OCI-LY7 (cell line): ENCODE results near the gene INSL3. TPM values are rescaled to one million over a fixed set of nuclear protein-coding genes. Genes with fewer than 3 reads are reported as not detected.

Experiments
- BruUV-seq: library from RNA; stranded (reverse); fragments of 400-500 nt; replicated peaks from 2 replicates; lab custom pipeline; 2021; lab: Mats Ljungman, UMichigan
- CTCF ChIA-PET: fragments of 300-600 bp; sonication (Branson Sonifier 250); formaldehyde crosslinking; loops from one replicate; lab custom pipeline; 2022; ENCODE audit warnings: antibody characterized with exemption; ENCODE audit not compliant: unreplicated experiment; lab: Charles Lee
- POLR2A ChIA-PET: fragments of 300-600 bp; sonication (Branson Sonifier 250); formaldehyde crosslinking; loops from one replicate; lab custom pipeline; 2022; ENCODE audit warnings: antibody characterized with exemption; lab: Charles Lee
- DNase-seq: peaks from one replicate; pipeline ENCODE4 v3.0.0-alpha.2; 2015; ENCODE audit warnings: low spot score
- H2AFZ ChIP-seq: fragments of 200-600 bp; sonication (generic), shearing (Covaris generic); 2 replicates; pipeline ENCODE4 v1.6.1; 2014; ENCODE audit warnings: mild to moderate bottlenecking, antibody characterized with exemption, low read length, moderate library complexity
- H3K27ac ChIP-seq: fragments of 200-600 bp; sonication (generic); 2 replicates; pipeline ENCODE4 v1.5.1; 2014; ENCODE audit warnings: mixed run types, low read depth, mild to moderate bottlenecking, moderate library complexity, low read length, inconsistent platforms; ENCODE audit not compliant: poor library complexity, severe bottlenecking
- H3K36me3 ChIP-seq: fragments of 200-600 bp; sonication (generic); 2 replicates; pipeline ENCODE4 v1.6.1; 2014; ENCODE audit warnings: mild to moderate bottlenecking, antibody characterized with exemption, low read length, moderate library complexity, mixed read lengths; ENCODE audit not compliant: insufficient read depth
- H3K4me1 ChIP-seq: fragments of 200-600 bp; sonication (generic); 2 replicates; pipeline ENCODE4 v1.5.1; 2014; ENCODE audit warnings: mild to moderate bottlenecking, low read length; ENCODE audit not compliant: insufficient read depth, poor library complexity, severe bottlenecking
- H3K4me2 ChIP-seq: fragments of 200-600 bp; sonication (generic); 2 replicates; pipeline ENCODE4 v1.6.1; 2014; ENCODE audit warnings: mild to moderate bottlenecking, low read length
- H3K4me3 ChIP-seq: fragments of 200-600 bp; sonication (generic); 2 replicates; pipeline ENCODE4 v1.5.1; 2014; ENCODE audit warnings: mild to moderate bottlenecking, low read depth, low read length; ENCODE audit not compliant: poor library complexity, severe bottlenecking
- H3K79me2 ChIP-seq: fragments of 200-600 bp; sonication (generic); 2 replicates; pipeline ENCODE4 v1.6.1; 2016; ENCODE audit warnings: low read depth, mild to moderate bottlenecking, low read length, moderate library complexity, mixed read lengths; ENCODE audit not compliant: insufficient read depth
- H3K9me2 ChIP-seq: fragments of 200-600 bp; sonication (generic); 2 replicates; pipeline ENCODE4 v1.6.1; 2016; ENCODE audit warnings: mild to moderate bottlenecking, low read length, mixed read lengths; ENCODE audit not compliant: insufficient read depth
- H3K9me3 ChIP-seq: fragments of 200-600 bp; sonication (generic); 2 replicates; pipeline ENCODE4 v1.6.1; 2014; ENCODE audit warnings: mild to moderate bottlenecking, mixed run types, low read length, mixed read lengths
- H4K20me1 ChIP-seq: fragments of 200-600 bp; sonication (generic); 2 replicates; pipeline ENCODE4 v1.6.1; 2014; ENCODE audit warnings: mild to moderate bottlenecking, antibody characterized with exemption, low read length, moderate library complexity, mixed read lengths; ENCODE audit not compliant: insufficient read depth
- EZH2phosphoT487 ChIP-seq: fragments of 200-600 bp; sonication (generic); IDR thresholded peaks from 2 replicates; pipeline ENCODE4 v1.6.1; 2018; ENCODE audit warnings: low read depth, borderline replicate concordance, mild to moderate bottlenecking, mixed run types, antibody characterized with exemption, low read length, moderate library complexity, mixed read lengths
- intact Hi-C: fragments of 100-400 bp; cut with micrococcal nuclease; formaldehyde crosslinking; loops from one replicate; pipeline ENCODE4 v1.10.0; 2022; ENCODE audit not compliant: unreplicated experiment
- total RNA-seq, 2 experiments: library from RNA; depleted of rRNA in 1 of 2; stranded (reverse); fragments of >200 nt in 1 of 2; shearing (Covaris generic) in 1 of 2; gene quantifications; 2 replicates each; pipeline ENCODE4 v1.2.3, GENCODE V29; 2014 to 2022
- TF ChIP-seq, protein P1 (sequence below): fragments of 200-600 bp; sonication (generic); conservative IDR thresholded peaks from 2 replicates; pipeline ENCODE4 v1.5.1; 2014; ENCODE audit warnings: mild to moderate bottlenecking, antibody characterized with exemption, low read length, moderate library complexity, mixed read lengths

Gene INSL3
- total RNA-seq, 2 experiments from 2014 or later = 0.25 to 0.38 TPM

GRCh38 chr19:17837972-17838371, 16.7 kb upstream of the INSL3 start:
- POLR2A ChIA-PET = no interaction called here
- H3K27ac ChIP-seq = no peak overlapping the region
- no TSS peak for BruUV-seq

DNA sequence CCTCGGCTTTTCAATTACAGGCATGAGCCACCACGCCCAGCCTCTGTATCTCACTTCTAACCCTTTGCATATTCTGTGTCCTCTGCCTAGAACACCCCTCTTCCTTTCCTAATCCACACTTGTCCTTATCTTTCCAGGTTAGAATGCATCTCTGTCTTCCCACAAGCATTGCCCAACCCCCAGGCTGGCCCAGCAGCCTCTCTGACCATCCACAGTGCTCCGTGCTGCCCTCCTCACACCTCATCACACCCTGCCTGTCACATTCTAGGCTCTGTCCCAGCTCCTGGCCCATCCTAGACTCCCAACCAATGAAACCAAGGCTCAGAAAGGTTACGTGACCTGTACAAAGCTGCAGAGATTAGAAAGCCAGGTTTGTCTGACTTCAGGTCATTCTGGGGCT, 15.2 kb upstream of the INSL3 start:
- ChIA-PET CTCF (no interaction called here), POLR2A (no interaction called here)
- no peaks in the 10 kb centered on the region for H3K9me2 ChIP-seq
- H3K4me1 ChIP-seq = no peaks in the 10 kb centered on the region
- H4K20me1 ChIP-seq = no peaks in the 10 kb centered on the region
- H3K9me3 ChIP-seq = no peaks in the 10 kb centered on the region
- no peak overlapping the region for H2AFZ ChIP-seq
- H3K36me3 ChIP-seq = peaks cover 25% of the 10 kb centered on the region
- H3K4me2 ChIP-seq = no peak overlapping the region
- DNase-seq = no peak
- TF ChIP-seq EZH2phosphoT487 = no peak
- no peaks in the 10 kb centered on the region for H3K79me2 ChIP-seq
- no peak overlapping the region for H3K27ac ChIP-seq
- no TSS peak for BruUV-seq
- intact Hi-C loops = no loop called here
- no peak overlapping the region for H3K4me3 ChIP-seq

More at GRCh38 chr19:17837972-17838371, 16.7 kb upstream of the INSL3 start:
- CTCF ChIA-PET = no interaction called here
- H3K4me1 ChIP-seq = no peaks in the 10 kb centered on the region
- no peaks in the 10 kb centered on the region for H3K79me2 ChIP-seq
- TF ChIP-seq, protein P1, sequence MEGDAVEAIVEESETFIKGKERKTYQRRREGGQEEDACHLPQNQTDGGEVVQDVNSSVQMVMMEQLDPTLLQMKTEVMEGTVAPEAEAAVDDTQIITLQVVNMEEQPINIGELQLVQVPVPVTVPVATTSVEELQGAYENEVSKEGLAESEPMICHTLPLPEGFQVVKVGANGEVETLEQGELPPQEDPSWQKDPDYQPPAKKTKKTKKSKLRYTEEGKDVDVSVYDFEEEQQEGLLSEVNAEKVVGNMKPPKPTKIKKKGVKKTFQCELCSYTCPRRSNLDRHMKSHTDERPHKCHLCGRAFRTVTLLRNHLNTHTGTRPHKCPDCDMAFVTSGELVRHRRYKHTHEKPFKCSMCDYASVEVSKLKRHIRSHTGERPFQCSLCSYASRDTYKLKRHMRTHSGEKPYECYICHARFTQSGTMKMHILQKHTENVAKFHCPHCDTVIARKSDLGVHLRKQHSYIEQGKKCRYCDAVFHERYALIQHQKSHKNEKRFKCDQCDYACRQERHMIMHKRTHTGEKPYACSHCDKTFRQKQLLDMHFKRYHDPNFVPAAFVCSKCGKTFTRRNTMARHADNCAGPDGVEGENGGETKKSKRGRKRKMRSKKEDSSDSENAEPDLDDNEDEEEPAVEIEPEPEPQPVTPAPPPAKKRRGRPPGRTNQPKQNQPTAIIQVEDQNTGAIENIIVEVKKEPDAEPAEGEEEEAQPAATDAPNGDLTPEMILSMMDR = no peak
- TF ChIP-seq EZH2phosphoT487 = no peak
- H4K20me1 ChIP-seq = no peaks in the 10 kb centered on the region
- no peak overlapping the region for H3K4me2 ChIP-seq
- intact Hi-C loops = no loop called here
- H3K9me2 ChIP-seq = no peaks in the 10 kb centered on the region
- no peak overlapping the region for H2AFZ ChIP-seq
- no peak for DNase-seq
- no peaks in the 10 kb centered on the region for H3K9me3 ChIP-seq
- peaks cover 14% of the 10 kb centered on the region for H3K36me3 ChIP-seq
- H3K4me3 ChIP-seq = no peak overlapping the region

- intact Hi-C loops = no loop called here
- ChIA-PET CTCF (no interaction called here), POLR2A (no interaction called here)
- no peak overlapping the region for H3K27ac ChIP-seq
- H3K4me2 ChIP-seq = no peak overlapping the region
- TSS peak; percentile 49 for BruUV-seq
- DNase-seq = no peak
- no peaks in the 10 kb centered on the region for H4K20me1 ChIP-seq
- no peak overlapping the region for H3K4me3 ChIP-seq
- no peaks in the 10 kb centered on the region for H3K79me2 ChIP-seq
- H3K9me2 ChIP-seq = no peaks in the 10 kb centered on the region
- TF ChIP-seq, protein P1 = no peak
- TF ChIP-seq EZH2phosphoT487 = no peak
- H3K36me3 ChIP-seq = peaks cover 24% of the 10 kb centered on the region
- no peaks in the 10 kb centered on the region for H3K4me1 ChIP-seq
- no peaks in the 10 kb centered on the region for H3K9me3 ChIP-seq
- H2AFZ ChIP-seq = no peak overlapping the region
Observed at GRCh38 chr19:17835182-17836006, 14.1 kb upstream of the INSL3 start.
